BLaER1 (cell line): ENCODE data around the gene CSNK2B.

Experiments
- H3K27ac ChIP-seq: shearing (Covaris generic); formaldehyde crosslinking; 2 replicates; pipeline ENCODE4 v1.8.1; 2022
- H3K27me3 ChIP-seq: shearing (Covaris generic); formaldehyde crosslinking; 2 replicates; pipeline ENCODE4 v1.8.1; 2022
- H3K36me3 ChIP-seq: shearing (Covaris generic); formaldehyde crosslinking; 2 replicates; pipeline ENCODE4 v1.8.1; 2022
- H3K4me1 ChIP-seq: shearing (Covaris generic); formaldehyde crosslinking; 2 replicates; pipeline ENCODE4 v1.8.1; 2022
- H3K4me2 ChIP-seq: shearing (Covaris generic); formaldehyde crosslinking; 2 replicates; pipeline ENCODE4 v1.8.1; 2022
- H3K4me3 ChIP-seq: shearing (Covaris generic); formaldehyde crosslinking; 2 replicates; pipeline ENCODE4 v1.8.1; 2022
- H3K9ac ChIP-seq: shearing (Covaris generic); formaldehyde crosslinking; 2 replicates; pipeline ENCODE4 v1.8.1; 2022
- H3K9me3 ChIP-seq: shearing (Covaris generic); formaldehyde crosslinking; 2 replicates; pipeline ENCODE4 v1.8.1; 2022
- H4K20me1 ChIP-seq: shearing (Covaris generic); formaldehyde crosslinking; 2 replicates; pipeline ENCODE4 v1.8.1; 2022
- Cebpa-rat ChIP-seq: shearing (Covaris generic); IDR thresholded peaks from 2 replicates; pipeline ENCODE4 v1.8.1; 2022

Gene CSNK2B

GRCh38 chr6:31687860-31688693 is 22.2 kb downstream of the CSNK2B start:
- Histone ChIP-seq H3K27ac (no peak overlapping the region), H3K4me2 (no peak overlapping the region), H3K27me3 (no peaks in the 10 kb centered on the region), H3K9ac (no peak overlapping the region), H3K9me3 (no peaks in the 10 kb centered on the region), H3K36me3 (peaks cover 97% of the 10 kb centered on the region), H4K20me1 (no peaks in the 10 kb centered on the region), H3K4me3 (no peak overlapping the region), H3K4me1 (0 out of 2 replicates have a peak, but pooled peaks cover 3% of the 10 kb centered on the region)
- no peak for TF ChIP-seq Cebpa-rat

DNA sequence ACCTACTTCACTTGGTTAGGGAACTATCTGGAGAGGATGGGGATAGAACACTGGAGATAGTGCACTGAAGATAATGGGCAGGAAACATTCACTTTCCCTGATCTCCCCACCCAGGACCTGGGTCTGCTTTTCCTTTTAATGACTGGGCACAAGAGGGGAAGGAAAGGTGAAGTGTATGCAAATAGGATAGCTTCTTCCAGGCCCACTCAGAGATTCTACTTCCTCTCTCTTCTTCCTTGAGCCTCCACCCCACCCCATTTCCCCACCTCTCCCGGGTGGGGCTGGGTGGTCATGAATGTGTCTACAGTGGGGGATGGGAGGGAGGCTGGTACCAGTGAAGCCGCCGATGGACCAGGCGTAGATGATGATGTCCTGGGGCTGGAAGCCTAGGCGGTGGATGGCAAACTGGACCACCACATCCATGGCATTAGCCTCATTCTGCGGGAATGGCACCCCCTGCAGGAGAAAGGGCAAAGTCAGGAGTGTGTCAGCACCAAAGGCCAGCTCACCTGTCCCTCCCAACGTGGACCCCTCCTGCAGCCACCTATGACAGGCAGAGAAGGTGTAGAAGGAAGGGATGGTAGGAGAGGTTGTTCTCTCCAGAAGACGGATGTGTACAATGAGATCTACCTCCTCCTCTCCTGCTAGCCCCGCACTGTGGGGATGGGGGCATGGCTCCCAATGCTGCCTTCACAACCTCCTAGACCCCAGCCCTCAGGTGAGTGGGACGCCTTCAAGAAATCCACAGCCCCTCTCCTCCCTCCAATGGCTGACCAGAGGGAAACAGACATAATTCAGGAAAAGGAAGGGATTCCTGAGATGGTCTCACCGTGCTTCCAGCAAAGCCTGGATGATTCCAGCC is 23.6 kb downstream of the CSNK2B start:
- Histone ChIP-seq H3K9me3 (no peaks in the 10 kb centered on the region), H3K27me3 (no peaks in the 10 kb centered on the region), H4K20me1 (no peaks in the 10 kb centered on the region), H3K9ac (no peak overlapping the region), H3K27ac (no peak overlapping the region), H3K4me2 (no peak overlapping the region), H3K36me3 (peaks cover 97% of the 10 kb centered on the region), H3K4me3 (no peak overlapping the region), H3K4me1 (0 out of 2 replicates have a peak, but pooled peaks cover 3% of the 10 kb centered on the region)
- no peak for TF ChIP-seq Cebpa-rat

DNA sequence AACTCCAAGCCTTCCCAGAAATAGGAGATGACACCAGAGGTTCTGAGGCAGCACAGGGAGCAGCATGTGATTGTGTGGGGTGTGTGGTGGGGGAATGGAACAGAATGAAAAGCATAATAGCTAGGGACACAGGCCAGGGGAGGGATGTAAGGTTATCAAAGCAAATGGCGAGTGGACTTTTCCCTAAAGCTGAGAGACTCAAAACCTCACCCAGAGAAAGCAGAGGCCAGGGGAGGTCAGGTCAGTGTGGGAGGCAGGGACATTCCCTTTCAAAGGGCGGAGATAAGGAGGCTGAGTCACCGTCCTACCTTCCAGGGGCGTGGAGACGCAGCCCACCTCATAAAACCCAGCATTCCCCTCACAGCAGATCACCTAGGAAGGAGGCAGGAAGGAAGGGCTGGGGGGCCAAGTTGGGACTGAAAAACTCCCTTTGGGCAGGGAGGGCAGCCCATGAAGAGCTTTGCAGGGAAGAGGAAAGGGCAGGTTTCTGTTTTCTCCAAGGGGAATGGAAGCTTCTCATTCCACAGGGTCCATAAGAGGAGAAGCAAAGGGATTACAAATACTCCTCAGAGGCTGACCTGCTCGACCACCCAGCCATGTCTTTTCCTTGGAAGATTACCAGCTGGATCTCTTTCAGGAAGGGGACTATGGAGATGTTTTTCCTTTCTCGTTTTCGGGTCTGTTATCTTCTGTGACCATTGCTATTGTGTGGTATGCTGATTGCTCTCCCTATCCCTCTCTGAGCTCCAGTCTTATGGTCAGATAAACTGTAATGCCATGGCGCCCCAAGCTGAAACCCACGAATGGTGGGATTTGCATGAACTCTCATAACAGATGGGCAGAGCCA is 24.6 kb downstream of the CSNK2B start:
- H3K27ac ChIP-seq, result no peak overlapping the region
- no peak for TF ChIP-seq Cebpa-rat
- 0 out of 2 replicates have a peak, but pooled peaks cover 3% of the 10 kb centered on the region for H3K4me1 ChIP-seq
- no peaks in the 10 kb centered on the region for H3K27me3 ChIP-seq
- H4K20me1 ChIP-seq, result no peaks in the 10 kb centered on the region
- H3K36me3 ChIP-seq, result peaks cover 99% of the 10 kb centered on the region
- H3K4me2 ChIP-seq, result no peak overlapping the region
- no peaks in the 10 kb centered on the region for H3K9me3 ChIP-seq
- no peak overlapping the region for H3K4me3 ChIP-seq
- H3K9ac ChIP-seq, result no peak overlapping the region

DNA sequence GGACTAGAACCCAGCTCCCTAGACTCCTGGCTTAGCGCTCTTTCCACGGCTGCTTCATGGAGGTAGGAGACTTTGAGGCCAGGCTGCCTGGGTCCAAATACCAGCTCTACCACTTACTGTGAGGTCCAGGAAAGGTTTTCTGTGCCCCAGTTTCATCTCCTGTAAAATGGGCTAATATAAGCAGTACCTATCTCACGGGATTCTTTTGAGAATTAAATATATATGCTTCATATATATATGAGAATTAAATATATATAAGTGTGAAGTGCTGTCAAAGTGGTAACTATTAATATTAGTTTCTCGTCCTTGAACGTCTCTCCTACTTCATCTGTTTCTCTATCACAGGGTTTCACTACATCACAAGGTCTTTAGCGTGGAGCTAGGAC is 25.2 kb downstream of the CSNK2B start:
- Histone ChIP-seq H3K9me3 (no peaks in the 10 kb centered on the region), H4K20me1 (no peaks in the 10 kb centered on the region), H3K4me3 (no peak overlapping the region), H3K27me3 (no peaks in the 10 kb centered on the region), H3K4me1 (0 out of 2 replicates have a peak, but pooled peaks cover 3% of the 10 kb centered on the region), H3K36me3 (peaks cover 99% of the 10 kb centered on the region), H3K9ac (no peak overlapping the region), H3K27ac (no peak overlapping the region), H3K4me2 (no peak overlapping the region)
- TF ChIP-seq Cebpa-rat, result no peak

DNA sequence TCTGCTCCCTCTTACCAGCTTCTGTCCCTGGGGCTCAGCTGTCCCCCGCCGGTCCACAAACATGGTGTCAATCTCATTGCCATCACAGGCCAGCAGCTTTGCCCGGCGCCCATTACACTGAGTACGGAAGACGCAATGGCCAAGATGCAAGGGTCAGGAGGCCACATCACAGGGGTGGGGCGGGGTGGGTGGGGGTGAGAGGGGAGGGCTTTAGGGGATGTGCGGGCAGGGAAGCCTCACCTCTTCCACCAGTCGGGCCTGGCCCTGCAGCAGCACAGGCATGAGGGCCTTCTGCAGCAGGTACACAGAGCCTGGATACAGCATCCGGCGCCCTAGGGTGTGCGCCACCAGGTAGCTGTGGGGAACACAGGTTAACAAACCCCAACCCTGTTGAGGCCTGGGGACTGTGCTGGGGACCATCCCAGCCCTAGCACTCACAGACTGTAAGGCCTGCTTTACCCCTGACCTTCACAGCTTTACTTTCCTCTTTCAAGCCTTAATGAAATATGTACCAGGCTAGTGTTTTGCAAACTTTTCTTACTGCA is 25.8 kb downstream of the CSNK2B start:
- Histone ChIP-seq H3K36me3 (peaks cover 99% of the 10 kb centered on the region), H3K27me3 (no peaks in the 10 kb centered on the region), H3K4me2 (no peak overlapping the region), H3K4me3 (no peak overlapping the region), H3K27ac (no peak overlapping the region), H4K20me1 (no peaks in the 10 kb centered on the region), H3K4me1 (0 out of 2 replicates have a peak, but pooled peaks cover 3% of the 10 kb centered on the region), H3K9me3 (no peaks in the 10 kb centered on the region), H3K9ac (no peak overlapping the region)
- TF ChIP-seq Cebpa-rat, result no peak

- H3K9ac ChIP-seq, result no peak overlapping the region
- peaks cover 99% of the 10 kb centered on the region for H3K36me3 ChIP-seq
These were observed 26.5 kb downstream of the CSNK2B start for GRCh38 chr6:31692353-31692752.

GRCh38 chr6:31692886-31693285 is 27.0 kb downstream of the CSNK2B start:
- no peak overlapping the region for H3K27ac ChIP-seq
- TF ChIP-seq Cebpa-rat, result no peak
- peaks cover 99% of the 10 kb centered on the region for H3K36me3 ChIP-seq
- peaks cover 5% of the 10 kb centered on the region; the same call in 1 of the 2 replicates for H4K20me1 ChIP-seq
- no peaks in the 10 kb centered on the region for H3K27me3 ChIP-seq
- no peak overlapping the region for H3K4me2 ChIP-seq
- no peaks in the 10 kb centered on the region for H3K9me3 ChIP-seq
- peaks cover 6% of the 10 kb centered on the region; the same call in 1 of the 2 replicates for H3K4me1 ChIP-seq
- no peak overlapping the region for H3K9ac ChIP-seq
- no peak overlapping the region for H3K4me3 ChIP-seq

More at GRCh38 chr6:31692353-31692752, 26.5 kb downstream of the CSNK2B start:
- Histone ChIP-seq H3K4me1 (0 out of 2 replicates have a peak, but pooled peaks cover 3% of the 10 kb centered on the region), H3K9me3 (no peaks in the 10 kb centered on the region), H3K27ac (no peak overlapping the region), H3K4me3 (no peak overlapping the region), H4K20me1 (peaks cover 5% of the 10 kb centered on the region; the same call in 1 of the 2 replicates), H3K4me2 (no peak overlapping the region), H3K27me3 (no peaks in the 10 kb centered on the region)
- TF ChIP-seq Cebpa-rat, result no peak

- H3K36me3 ChIP-seq, result peaks cover 94% of the 10 kb centered on the region
- no peak overlapping the region for H3K4me3 ChIP-seq
- H3K9me3 ChIP-seq, result no peaks in the 10 kb centered on the region
- H3K4me1 ChIP-seq, result peaks cover 7% of the 10 kb centered on the region; the same call in 1 of the 2 replicates
- peaks cover 5% of the 10 kb centered on the region; the same call in 1 of the 2 replicates for H4K20me1 ChIP-seq
- no peak overlapping the region for H3K9ac ChIP-seq
- TF ChIP-seq Cebpa-rat, result no peak
- no peaks in the 10 kb centered on the region for H3K27me3 ChIP-seq
- no peak overlapping the region for H3K27ac ChIP-seq
- H3K4me2 ChIP-seq, result no peak overlapping the region
These were observed 27.7 kb downstream of the CSNK2B start for GRCh38 chr6:31693535-31693934.

DNA sequence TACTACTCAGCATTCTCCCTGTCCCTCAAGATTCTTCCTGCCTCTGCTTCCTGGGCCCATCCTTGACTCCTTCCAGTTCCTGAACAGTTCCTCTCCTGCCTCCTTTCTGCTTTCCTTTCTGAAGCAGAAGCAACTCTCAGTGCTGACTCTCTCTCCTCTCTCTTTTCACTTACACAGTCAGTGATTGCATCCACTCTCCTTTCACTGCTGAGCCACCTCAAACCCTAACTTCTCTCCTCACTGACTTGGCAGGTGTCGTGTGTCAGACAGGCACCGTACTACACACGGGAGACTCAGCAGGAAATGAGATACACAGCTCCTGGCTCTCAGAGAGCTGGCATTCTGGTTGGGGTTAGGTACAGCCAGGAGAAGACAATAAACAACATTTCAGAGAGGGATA is 31.7 kb downstream of the CSNK2B start:
- Histone ChIP-seq H3K4me1 (peaks cover 23% of the 10 kb centered on the region), H3K9ac (no peak overlapping the region), H3K4me2 (no peak overlapping the region), H4K20me1 (peaks cover 14% of the 10 kb centered on the region), H3K4me3 (no peak overlapping the region), H3K36me3 (peaks cover 83% of the 10 kb centered on the region), H3K9me3 (no peaks in the 10 kb centered on the region), H3K27me3 (no peaks in the 10 kb centered on the region), H3K27ac (no peak overlapping the region)
- TF ChIP-seq Cebpa-rat, result no peak
